Keratinocyte (primary cell): ENCODE measurements around the gene SLC9A3. TPM values are rescaled to one million over a fixed set of nuclear protein-coding genes. Genes with fewer than 3 reads are reported as not detected.

Experiments used
- DNase-seq: peaks from one replicate; pipeline ENCODE4 v3.0.0-alpha.2; 2011; ENCODE audit warnings: low read depth, missing footprints, low spot score
- FAIRE-seq: peaks from 2 replicates; lab custom pipeline; 2011; peaks lifted over from hg19 to GRCh38; lab: Jason Lieb, UNC
- H2AFZ ChIP-seq: 2 replicates; pipeline ENCODE4 v1.6.0; 2012; ENCODE audit warnings: low read length, control low read depth, inconsistent platforms; ENCODE audit not compliant: control insufficient read depth
- H3K27ac ChIP-seq: 2 replicates; pipeline ENCODE4 v1.5.1; 2011; ENCODE audit warnings: low read length; ENCODE audit not compliant: control insufficient read depth, insufficient read depth
- H3K27me3 ChIP-seq: 3 replicates; pipeline ENCODE4 v1.6.0; 2011; ENCODE audit warnings: low read length; ENCODE audit not compliant: control insufficient read depth, insufficient read depth; ENCODE audit errors: extremely low read depth
- H3K36me3 ChIP-seq, 2 experiments: 2 replicates in 1 of 2; 3 replicates in 1 of 2; pipeline ENCODE4 v1.5.1; 2011; ENCODE audit warnings: low read length in 2 of 2, mild to moderate bottlenecking in 1 of 2; ENCODE audit not compliant: control insufficient read depth in 2 of 2, insufficient read depth in 2 of 2; ENCODE audit errors: extremely low read depth in 1 of 2
- H3K4me1 ChIP-seq: 3 replicates; pipeline ENCODE4 v1.5.1; 2011; ENCODE audit warnings: low read length; ENCODE audit not compliant: control insufficient read depth, insufficient read depth; ENCODE audit errors: extremely low read depth
- H3K4me2 ChIP-seq: 3 replicates; pipeline ENCODE4 v1.6.0; 2011; ENCODE audit warnings: low read depth, low read length; ENCODE audit not compliant: control insufficient read depth, insufficient read depth; ENCODE audit errors: extremely low read depth
- H3K4me3 ChIP-seq, 3 experiments: fragments of 200-600 bp in 1 of 3; sonication (generic) in 1 of 3; 2 replicates in 2 of 3; 3 replicates in 1 of 3; pipeline ENCODE4 v1.5.1; 2011 to 2016; ENCODE audit warnings: low read length in 3 of 3, mild to moderate bottlenecking in 3 of 3, control low read depth in 2 of 3, inconsistent platforms in 1 of 3, low read depth in 1 of 3, mixed read lengths in 1 of 3, mixed run types in 1 of 3, moderate library complexity in 1 of 3; ENCODE audit not compliant: control insufficient read depth in 2 of 3, insufficient read depth in 2 of 3; ENCODE audit errors: extremely low read depth in 1 of 3
- H3K79me2 ChIP-seq: 2 replicates; pipeline ENCODE4 v1.6.0; 2012; ENCODE audit warnings: low read length; ENCODE audit not compliant: control insufficient read depth, insufficient read depth
- H3K9ac ChIP-seq: 3 replicates; pipeline ENCODE4 v1.6.0; 2011; ENCODE audit warnings: low read length; ENCODE audit not compliant: control insufficient read depth, insufficient read depth; ENCODE audit errors: extremely low read depth
- H3K9me1 ChIP-seq: 3 replicates; pipeline ENCODE4 v1.6.0; 2011; ENCODE audit warnings: low read length; ENCODE audit not compliant: control insufficient read depth, insufficient read depth; ENCODE audit errors: extremely low read depth
- H3K9me3 ChIP-seq: 2 replicates; pipeline ENCODE4 v1.5.1; 2012; ENCODE audit warnings: low read depth, low read length; ENCODE audit not compliant: control insufficient read depth
- H4K20me1 ChIP-seq: 3 replicates; pipeline ENCODE4 v1.6.0; 2011; ENCODE audit warnings: low read length; ENCODE audit not compliant: control insufficient read depth, insufficient read depth; ENCODE audit errors: extremely low read depth
- CTCF ChIP-seq, 3 experiments: IDR thresholded peaks in 1 of 3; conservative IDR thresholded peaks in 1 of 3; optimal IDR thresholded peaks in 1 of 3; 2 replicates in 2 of 3; 3 replicates in 1 of 3; pipeline versions ENCODE3 to v1.5.1; 2011; ENCODE audit warnings: low read length in 3 of 3, mild to moderate bottlenecking in 3 of 3, moderate library complexity in 2 of 3, control low read depth in 1 of 3, inconsistent platforms in 1 of 3; ENCODE audit not compliant: insufficient read depth in 2 of 3; ENCODE audit errors: extremely low read depth in 1 of 3
- EZH2 ChIP-seq: IDR thresholded peaks from one replicate; pipeline ENCODE4 v1.6.1; 2012; ENCODE audit warnings: inconsistent platforms, mild to moderate bottlenecking, low read length, moderate library complexity
- dilution Hi-C: fragments of 300-500 bp; cut with MboI; formaldehyde crosslinking; loops from one replicate; pipeline ENCODE4 v1.7.0; 2020; ENCODE audit warnings: low sequenced_read_pairs; ENCODE audit not compliant: extremely low pct_ligation_motif_present
- polyA plus RNA-seq, 5 experiments: library from polyadenylated mRNA; depleted of rRNA in 3 of 5; stranded (reverse) in 3 of 5; stranded (forward) in 1 of 5; unstranded in 1 of 5; fragments of >200 nt; gene quantifications; 1 replicate in 1 of 5; 2 replicates in 3 of 5; 3 replicates in 1 of 5; pipeline versions ENCODE4 v1.2.1 to v1.2.3, GENCODE V29; 2011 to 2012; ENCODE audit warnings: missing spikeins in 2 of 5, low read depth in 1 of 5, low replicate concordance in 1 of 5

Gene SLC9A3
- polyA plus RNA-seq, 1 donor (not counting 4 experiments of a cell fraction or from before 2014, with no cell fraction given) = 0.55 TPM

DNA sequence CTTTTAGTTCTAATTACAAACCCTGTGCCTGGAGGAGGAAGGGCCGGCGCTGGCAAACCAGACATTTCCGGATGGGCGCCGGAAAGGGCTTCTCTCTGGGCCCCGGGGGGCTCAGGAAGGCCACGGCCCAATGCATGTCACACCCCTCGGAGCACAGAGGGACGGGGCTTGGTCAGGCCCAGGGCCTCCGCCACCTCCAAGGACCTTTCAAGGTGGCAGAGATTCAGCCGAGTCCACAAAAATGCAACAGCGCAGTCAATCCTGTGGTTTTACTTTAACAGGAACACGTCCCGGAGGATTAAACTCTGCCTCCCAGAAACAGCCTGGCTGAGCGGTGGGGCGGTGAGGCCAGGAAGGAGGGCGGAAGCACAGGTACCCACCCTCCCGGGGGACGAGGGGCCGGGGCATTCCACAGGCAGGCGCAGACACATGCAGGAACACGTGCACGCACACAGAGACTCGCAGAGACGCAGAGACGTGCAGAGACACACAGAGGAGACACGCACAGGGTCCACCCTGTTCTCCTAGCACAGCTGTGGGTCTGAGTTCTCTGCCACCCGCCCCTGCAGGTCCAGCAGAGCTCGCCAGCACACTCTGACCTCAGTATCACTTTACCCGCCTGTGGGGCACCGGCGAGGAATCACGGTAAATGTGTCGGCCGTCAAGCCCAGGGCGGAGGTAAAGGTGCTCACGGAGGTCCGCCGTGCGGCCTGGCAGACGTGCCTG is 23.0 kb downstream of the SLC9A3 start:
- Histone ChIP-seq H3K9me3 (no peaks in the 10 kb centered on the region), H3K4me3 (no peak overlapping the region), H3K4me1 (peaks cover 6% of the 10 kb centered on the region), H3K9me1 (no peaks in the 10 kb centered on the region), H3K36me3 (no peaks in the 10 kb centered on the region), H3K27ac (no peak overlapping the region), H4K20me1 (no peaks in the 10 kb centered on the region), H3K27me3 (peaks cover 24% of the 10 kb centered on the region), H3K9ac (no peak overlapping the region), H3K79me2 (no peaks in the 10 kb centered on the region), H2AFZ (peak overlapping the region; percentile 72), H3K4me2 (peak overlapping the region; percentile 51)
- dilution Hi-C loops = no loop called here
- DNase-seq = no peak
- no peak for FAIRE-seq
- TF ChIP-seq CTCF (optimal IDR thresholded peaks at IDR 0.05 in 1 of 3, IDR thresholded peaks at IDR 0.05 in 1 of 3, conservative IDR thresholded peaks at IDR 0.05 in 1 of 3; ENCODE audit: extremely low read depth in 1 of 3, insufficient read depth in 2 of 3, low read length in 3 of 3) (no peak), EZH2 (peak; percentile 45)

DNA sequence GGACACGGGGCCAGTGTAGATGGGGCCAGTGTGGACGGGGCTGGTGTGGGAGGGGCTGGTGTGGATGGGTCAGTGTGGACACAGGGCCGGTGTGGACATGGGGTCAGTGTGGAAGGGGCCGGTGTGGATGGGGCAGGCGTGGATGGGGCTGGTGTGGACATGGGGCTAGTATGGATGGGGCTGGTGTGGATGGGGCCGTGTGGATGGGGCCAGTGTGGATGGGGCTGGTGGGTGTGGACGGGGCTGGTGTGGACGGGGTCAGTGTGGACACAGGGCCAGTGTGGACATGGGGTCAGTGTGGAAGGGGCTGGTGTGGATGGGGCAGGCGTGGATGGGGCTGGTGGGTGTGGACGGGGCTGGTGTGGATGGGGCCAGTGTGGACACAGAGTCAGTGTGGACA is 23.8 kb downstream of the SLC9A3 start:
- TF ChIP-seq EZH2 (no peak), CTCF (optimal IDR thresholded peaks at IDR 0.05 in 1 of 3, IDR thresholded peaks at IDR 0.05 in 1 of 3, conservative IDR thresholded peaks at IDR 0.05 in 1 of 3; ENCODE audit: extremely low read depth in 1 of 3, insufficient read depth in 2 of 3, low read length in 3 of 3) (no peak)
- no peak overlapping the region for H3K9ac ChIP-seq
- H3K4me3 ChIP-seq = no peak overlapping the region
- no peak for FAIRE-seq
- H3K27me3 ChIP-seq = peaks cover 24% of the 10 kb centered on the region
- no peak overlapping the region for H3K4me2 ChIP-seq
- H3K9me1 ChIP-seq = no peaks in the 10 kb centered on the region
- H3K4me1 ChIP-seq = peaks cover 6% of the 10 kb centered on the region
- H3K9me3 ChIP-seq = no peaks in the 10 kb centered on the region
- no peaks in the 10 kb centered on the region for H3K36me3 ChIP-seq
- H2AFZ ChIP-seq = no peak overlapping the region
- no peak overlapping the region for H3K27ac ChIP-seq
- H4K20me1 ChIP-seq = no peaks in the 10 kb centered on the region
- no peaks in the 10 kb centered on the region for H3K79me2 ChIP-seq
- dilution Hi-C loops = no loop called here
- no peak for DNase-seq
